Nucleus accumbens (tissue), 56 donors: ENCODE results near the gene TENT5C.

ENCODE experiments used
- DNase-seq, 56 donors: peaks; one replicate each; lab custom pipeline; 2025; lab: John Stamatoyannopoulos, UW

The TENT5C gene

DNA sequence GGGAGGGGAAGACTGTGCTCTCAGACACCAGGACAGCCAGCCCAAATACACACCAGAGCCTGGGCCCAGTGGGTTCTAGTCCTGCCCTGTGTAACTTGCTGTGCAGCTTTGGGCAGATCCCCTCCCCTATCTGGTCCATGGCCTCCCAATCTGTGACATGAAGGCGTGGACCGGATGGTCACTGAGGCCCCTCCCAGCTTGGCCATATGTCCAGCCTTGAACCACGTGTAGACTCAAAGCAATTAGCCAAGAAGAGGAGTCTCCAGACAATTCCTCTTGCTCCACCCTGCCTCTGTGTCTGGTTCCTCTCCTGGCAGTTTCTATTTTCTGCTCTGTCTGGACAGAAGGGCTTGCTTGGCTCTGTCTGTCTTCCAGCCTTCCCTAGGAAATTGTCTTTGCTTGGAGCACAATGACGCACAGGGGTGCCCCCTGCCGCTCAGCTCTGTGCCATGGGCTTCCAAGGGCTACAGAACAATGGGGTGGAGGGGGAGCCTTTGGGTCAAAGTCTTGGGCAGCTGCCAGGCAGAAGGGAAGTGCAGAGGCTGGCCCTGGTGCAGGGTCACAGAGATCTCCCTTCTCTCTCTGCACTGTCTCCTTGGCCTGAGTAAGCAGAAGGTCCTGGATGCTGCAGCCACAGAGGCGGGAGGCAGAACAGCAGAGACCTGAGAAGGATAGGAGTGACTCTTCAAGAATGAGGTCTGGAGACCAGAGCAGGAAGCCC is 66.1 kb downstream of the TENT5C start:
- peak in 30 of 56 donors; percentile 3 to 61 (median 21) for DNase-seq

DNA sequence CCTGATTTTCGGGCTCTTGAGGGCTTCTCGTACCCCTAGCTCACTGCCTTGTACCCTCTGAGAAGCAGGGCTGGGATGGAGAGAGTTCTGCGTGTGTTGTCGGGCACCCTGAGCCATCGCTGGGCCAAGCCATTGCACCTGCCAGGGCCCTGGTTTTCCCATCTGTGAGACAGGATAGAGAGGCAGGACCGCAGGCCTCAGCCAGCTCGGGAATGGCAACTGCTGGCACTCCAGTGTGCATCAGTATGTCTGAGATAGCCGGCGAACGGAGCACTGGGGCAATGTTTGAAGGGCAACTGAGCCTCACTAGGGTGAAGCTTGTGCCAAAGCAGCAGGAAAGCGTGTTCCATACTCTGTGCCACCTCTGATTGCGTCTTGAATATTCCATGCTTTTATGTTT is 66.9 kb downstream of the TENT5C start:
- no peak for DNase-seq

DNA sequence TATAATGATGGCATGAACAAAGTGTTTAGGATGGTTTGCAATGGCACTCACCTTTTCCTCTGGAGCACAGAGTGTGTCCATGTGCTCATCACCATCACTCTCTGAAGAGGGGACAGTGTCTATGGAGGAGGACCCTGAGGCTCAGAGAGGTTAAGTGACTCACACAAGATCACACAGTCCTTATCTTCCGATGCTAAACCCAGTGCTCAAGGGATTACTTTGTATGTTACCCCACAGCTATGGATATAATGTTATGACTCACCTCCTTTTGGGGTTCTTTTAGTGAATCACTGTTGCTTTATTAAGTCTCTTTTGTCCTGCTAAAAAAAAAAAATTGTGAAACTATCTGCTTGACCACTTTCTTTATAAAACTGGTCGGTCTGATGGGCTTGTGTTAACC is 67.6 kb downstream of the TENT5C start:
- no peak for DNase-seq

DNA sequence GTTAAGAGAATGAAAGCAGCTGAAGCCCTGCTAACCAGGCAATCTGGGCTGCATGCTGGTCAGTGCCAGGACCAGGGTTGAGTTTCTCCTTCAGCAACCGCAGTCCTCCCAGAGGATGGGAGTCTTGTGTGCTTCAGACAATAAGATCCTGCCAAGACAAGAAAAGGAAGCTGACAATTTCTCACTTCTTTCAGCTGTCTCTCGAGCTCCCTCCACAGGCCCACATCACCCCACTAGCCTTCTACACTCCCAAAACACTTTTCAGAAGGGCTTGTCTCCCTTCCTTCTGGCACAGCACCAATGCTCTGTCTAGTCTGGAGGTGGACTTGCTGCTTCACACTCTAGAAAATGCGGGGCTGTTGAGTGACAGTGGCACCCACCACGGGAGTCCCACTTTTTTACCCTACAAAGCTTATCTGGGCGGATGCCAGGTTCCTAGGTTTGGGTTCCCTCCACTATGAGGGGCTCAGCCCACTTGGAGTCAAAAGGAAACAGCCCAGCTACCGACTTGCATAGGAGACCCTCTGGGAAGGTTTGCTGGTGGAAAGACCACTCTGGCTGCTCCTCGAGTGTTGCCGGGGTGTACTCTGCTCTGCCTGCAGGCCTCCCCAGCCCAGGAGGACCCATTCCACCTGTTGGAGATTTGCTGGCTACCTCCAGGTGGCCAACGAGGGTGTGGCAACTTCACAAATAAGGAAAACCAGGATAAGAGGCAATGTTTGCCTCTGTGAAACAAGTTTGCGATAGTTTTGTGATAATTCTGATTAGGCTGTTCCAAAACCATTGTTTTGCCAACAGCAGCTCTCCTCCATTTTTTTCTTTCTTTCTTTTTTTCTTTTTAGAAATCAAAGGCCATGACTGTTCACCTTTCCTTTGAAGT is 68.9 kb downstream of the TENT5C start:
- DNase-seq = no peak

DNA sequence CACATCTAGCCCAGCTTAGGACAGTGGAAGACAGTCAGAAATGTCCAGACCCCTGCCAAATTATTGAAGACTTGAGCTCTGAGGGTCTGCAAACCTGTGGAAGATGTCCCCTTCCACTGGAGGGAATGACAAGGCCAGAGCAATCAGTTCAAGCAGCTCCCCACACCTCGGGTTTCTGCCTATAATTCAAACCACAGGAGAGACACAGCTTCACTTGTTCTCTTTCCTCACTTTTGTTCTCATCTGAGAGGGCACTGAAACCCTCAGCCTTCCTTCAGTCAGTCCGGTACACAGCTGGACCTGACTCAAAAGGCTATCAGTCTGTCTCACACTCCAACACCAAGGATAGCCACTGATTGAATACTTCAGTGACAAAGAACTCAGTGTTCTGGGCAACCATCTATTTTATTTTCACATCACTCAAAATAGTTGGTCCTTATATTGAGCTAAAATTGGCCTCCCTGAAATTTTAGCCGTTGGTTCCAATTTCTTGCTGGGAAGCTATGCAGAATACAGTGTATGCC is 70.1 kb downstream of the TENT5C start:
- no peak for DNase-seq

DNA sequence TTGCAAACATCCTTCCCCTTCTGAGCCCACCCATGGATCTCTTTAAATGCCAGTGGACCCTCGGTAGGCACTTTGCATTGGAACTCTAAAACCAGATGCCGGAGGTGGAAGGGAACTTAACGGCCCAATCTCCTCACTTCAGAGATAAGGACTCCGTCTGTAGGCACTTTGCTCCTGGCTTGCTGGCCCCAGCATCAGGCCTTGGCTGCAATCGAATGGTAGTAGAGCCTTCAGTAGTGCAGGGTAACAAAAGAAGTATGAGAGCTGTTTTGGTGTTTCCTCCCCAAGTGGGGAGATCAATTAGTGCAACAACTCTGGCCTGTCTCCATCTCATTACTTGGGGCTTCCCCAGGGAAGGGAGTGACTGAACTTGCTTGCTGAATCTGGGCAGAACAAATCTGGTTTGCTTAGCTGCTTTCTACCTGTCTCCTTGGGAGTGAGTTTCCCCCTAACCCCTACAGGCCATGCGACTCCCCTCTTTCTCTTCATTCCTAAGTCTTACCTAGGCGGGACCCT is 70.8 kb downstream of the TENT5C start:
- DNase-seq = no peak
